Hippocampal formation (tissue), 2 donors: ENCODE data around the gene SFTA2.

ENCODE experiments used
- DNase-seq, 2 donors: peaks; one replicate each; lab custom pipeline; 2025; lab: John Stamatoyannopoulos, UW

SFTA2 gene

GRCh38 chr6:30931969-30932645 lies at the start of gene SFTA2:
Gene SFTA2, minus strand, starts transcription at chr6:30932170. Its CDS starts 74 bp downstream, at chr6:30932096.
- DNase-seq = no peak

- DNase-seq = no peak
Observed at GRCh38 chr6:30979690-30980089, 47.7 kb upstream of the SFTA2 start.

- DNase-seq = no peak
Observed at GRCh38 chr6:30979141-30979540, 47.2 kb upstream of the SFTA2 start.

- no peak for DNase-seq
Observed at GRCh38 chr6:30974490-30975252, 42.7 kb upstream of the SFTA2 start.

GRCh38 chr6:30972816-30973215 lies 40.8 kb upstream of the SFTA2 start:
- DNase-seq = no peak

- DNase-seq = no peak
Observed at GRCh38 chr6:30970946-30971345, 39.0 kb upstream of the SFTA2 start.

GRCh38 chr6:30969171-30969570 lies 37.2 kb upstream of the SFTA2 start:
- peak in 1 of 2 donors; percentile 12 for DNase-seq

GRCh38 chr6:30966154-30966553 lies 34.2 kb upstream of the SFTA2 start:
- DNase-seq = no peak

GRCh38 chr6:30965140-30965601 lies 33.2 kb upstream of the SFTA2 start:
- no peak for DNase-seq

GRCh38 chr6:30964075-30964474 lies 32.1 kb upstream of the SFTA2 start:
- no peak for DNase-seq

- no peak for DNase-seq
Observed at GRCh38 chr6:30963641-30964040, 31.7 kb upstream of the SFTA2 start.

- no peak for DNase-seq
Observed at GRCh38 chr6:30962716-30963115, 30.7 kb upstream of the SFTA2 start.

GRCh38 chr6:30960907-30961673 lies 29.1 kb upstream of the SFTA2 start:
- DNase-seq = no peak

GRCh38 chr6:30957716-30958115 lies 25.7 kb upstream of the SFTA2 start:
- DNase-seq = no peak

GRCh38 chr6:30955367-30956042 lies 23.5 kb upstream of the SFTA2 start:
- DNase-seq = peak in 1 of 2 donors; percentile 47

- no peak for DNase-seq
Observed at GRCh38 chr6:30954631-30955366, 22.8 kb upstream of the SFTA2 start.

GRCh38 chr6:30951907-30952469 lies 20.0 kb upstream of the SFTA2 start:
- DNase-seq = no peak

GRCh38 chr6:30948811-30949210 lies 16.8 kb upstream of the SFTA2 start:
- no peak for DNase-seq

GRCh38 chr6:30947231-30947630 lies 15.3 kb upstream of the SFTA2 start:
- DNase-seq = no peak

- DNase-seq = no peak
Observed at GRCh38 chr6:30945281-30945680, 13.3 kb upstream of the SFTA2 start.

- DNase-seq = no peak
Observed at GRCh38 chr6:30944051-30944450, 12.1 kb upstream of the SFTA2 start.
